ENCODE results near the gene ZNF230. TPM values are rescaled to one million over a fixed set of nuclear protein-coding genes. Genes with fewer than 3 reads are reported as not detected.

ZNF230 gene
- total RNA-seq, 4 donors from 2014 or later, result 2.7 to 7.5 (median 3.5) TPM

DNA sequence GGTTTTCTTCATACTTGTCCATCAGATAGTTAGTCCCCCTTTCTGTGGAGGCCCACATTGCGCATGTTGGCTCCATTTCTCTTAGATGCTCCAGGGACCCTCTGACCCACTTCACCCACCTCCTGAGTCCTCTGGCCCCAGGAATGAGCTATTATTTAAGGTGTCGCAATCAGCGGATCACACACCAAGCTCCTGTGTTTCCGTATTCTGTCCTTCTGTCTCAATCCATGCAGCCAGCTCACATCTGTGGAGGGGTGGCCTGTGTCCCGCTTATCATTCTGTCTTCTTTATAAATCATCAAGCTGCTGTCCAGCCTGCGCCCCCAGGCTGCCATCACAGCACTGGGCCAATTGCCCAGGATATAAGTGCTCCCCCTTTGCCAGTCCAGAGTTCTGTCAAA is 4.7 kb downstream of the ZNF230 start:
- Histone ChIP-seq H3K9me3 (peaks cover 11 to 68% (median 58%) of the 10 kb centered on the region in 4 donors), H3K4me1 (peaks cover 8 to 13% (median 11%) of the 10 kb centered on the region in 4 donors), H3K27ac (replicated peaks in 1 of 4) (no peak overlapping the region), H3K36me3 (peaks cover 54 to 65% (median 59%) of the 10 kb centered on the region in 4 donors), H3K27me3 (no peaks in the 10 kb centered on the region), H3K4me3 (no peak overlapping the region)
- intact Hi-C loops (cut with DNase I), result loop anchor here (10.0 kb wide), 2 partner anchors 47 to 297 kb away; partner anchors contain the start of genes ZNF223 and ZNF235
- peak; percentile 68 for DNase-seq (ENCODE audit: extremely low spot score)
- TF ChIP-seq POLR2AphosphoS5 (IDR thresholded peaks at IDR 0.05), result no peak
- no peak for TF ChIP-seq EP300 (IDR thresholded peaks at IDR 0.05)
- no peak for TF ChIP-seq POLR2A (IDR thresholded peaks at IDR 0.05; ENCODE audit: low read depth)
- TF ChIP-seq, protein P1, sequence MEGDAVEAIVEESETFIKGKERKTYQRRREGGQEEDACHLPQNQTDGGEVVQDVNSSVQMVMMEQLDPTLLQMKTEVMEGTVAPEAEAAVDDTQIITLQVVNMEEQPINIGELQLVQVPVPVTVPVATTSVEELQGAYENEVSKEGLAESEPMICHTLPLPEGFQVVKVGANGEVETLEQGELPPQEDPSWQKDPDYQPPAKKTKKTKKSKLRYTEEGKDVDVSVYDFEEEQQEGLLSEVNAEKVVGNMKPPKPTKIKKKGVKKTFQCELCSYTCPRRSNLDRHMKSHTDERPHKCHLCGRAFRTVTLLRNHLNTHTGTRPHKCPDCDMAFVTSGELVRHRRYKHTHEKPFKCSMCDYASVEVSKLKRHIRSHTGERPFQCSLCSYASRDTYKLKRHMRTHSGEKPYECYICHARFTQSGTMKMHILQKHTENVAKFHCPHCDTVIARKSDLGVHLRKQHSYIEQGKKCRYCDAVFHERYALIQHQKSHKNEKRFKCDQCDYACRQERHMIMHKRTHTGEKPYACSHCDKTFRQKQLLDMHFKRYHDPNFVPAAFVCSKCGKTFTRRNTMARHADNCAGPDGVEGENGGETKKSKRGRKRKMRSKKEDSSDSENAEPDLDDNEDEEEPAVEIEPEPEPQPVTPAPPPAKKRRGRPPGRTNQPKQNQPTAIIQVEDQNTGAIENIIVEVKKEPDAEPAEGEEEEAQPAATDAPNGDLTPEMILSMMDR (IDR thresholded peaks at IDR 0.05), result no peak
- 95% methylated on average over 6 of the region's 6 CpGs for WGBS

DNA sequence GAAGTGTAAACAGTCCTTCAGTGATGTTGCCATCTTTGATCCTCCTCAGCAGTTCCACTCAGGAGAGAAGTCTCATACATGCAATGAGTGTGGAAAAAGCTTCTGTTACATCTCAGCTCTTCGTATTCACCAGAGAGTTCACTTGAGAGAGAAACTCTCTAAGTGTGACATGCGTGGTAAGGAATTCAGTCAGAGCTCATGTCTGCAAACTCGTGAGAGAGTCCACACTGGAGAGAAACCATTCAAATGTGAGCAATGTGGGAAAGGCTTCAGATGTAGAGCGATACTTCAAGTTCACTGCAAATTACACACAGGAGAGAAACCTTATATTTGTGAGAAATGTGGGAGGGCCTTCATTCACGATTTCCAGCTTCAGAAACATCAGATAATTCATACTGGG is 7.7 kb downstream of the ZNF230 start:
- Histone ChIP-seq H3K9me3 (peaks cover 11 to 95% (median 69%) of the 10 kb centered on the region in 4 donors), H3K4me3 (no peak overlapping the region), H3K27ac (replicated peaks in 1 of 4) (no peak overlapping the region), H3K4me1 (no peaks in the 10 kb centered on the region), H3K36me3 (peaks cover 54 to 72% (median 62%) of the 10 kb centered on the region in 4 donors), H3K27me3 (no peaks in the 10 kb centered on the region)
- TF ChIP-seq EP300 (IDR thresholded peaks at IDR 0.05) (no peak), POLR2A (IDR thresholded peaks at IDR 0.05; ENCODE audit: low read depth) (no peak), POLR2AphosphoS5 (IDR thresholded peaks at IDR 0.05) (no peak)
- TF ChIP-seq, protein P1 (IDR thresholded peaks at IDR 0.05), result no peak
- no peak for DNase-seq (ENCODE audit: extremely low spot score)
- WGBS, result 98% methylated on average over 5 of the region's 5 CpGs
- intact Hi-C loops (cut with DNase I), result no loop called here

DNA sequence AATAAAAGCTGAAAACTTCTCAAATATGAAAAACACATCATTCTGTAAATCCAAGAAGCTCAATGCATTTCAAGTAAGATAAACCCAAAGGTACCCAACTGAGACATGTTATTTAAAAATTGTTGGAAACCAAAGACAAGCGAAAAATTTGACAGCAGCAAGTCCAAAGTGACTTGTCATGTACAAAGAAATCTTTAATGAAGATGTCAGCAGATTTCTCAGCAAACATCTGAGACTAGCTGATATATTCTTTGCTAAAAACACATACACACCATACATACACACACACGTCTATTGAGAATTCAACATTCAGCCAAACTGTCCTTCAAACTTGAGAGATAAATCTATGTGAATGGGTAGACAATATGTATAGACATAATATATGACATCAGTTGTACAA is 16.7 kb downstream of the ZNF230 start:
- Histone ChIP-seq H3K4me1 (peaks cover 0 to under 1% (median 0%) of the 10 kb centered on the region in 4 donors), H3K4me3 (no peak overlapping the region), H3K27me3 (no peaks in the 10 kb centered on the region), H3K9me3 (peaks cover 0 to 18% (median 9%) of the 10 kb centered on the region in 4 donors), H3K36me3 (no peaks in the 10 kb centered on the region), H3K27ac (replicated peaks in 1 of 4) (no peak overlapping the region)
- 58% methylated on average over 2 of the region's 2 CpGs for WGBS
- intact Hi-C loops (cut with DNase I), result no loop called here
- TF ChIP-seq POLR2A (IDR thresholded peaks at IDR 0.05; ENCODE audit: low read depth) (no peak), EP300 (IDR thresholded peaks at IDR 0.05) (no peak), POLR2AphosphoS5 (IDR thresholded peaks at IDR 0.05) (no peak)
- TF ChIP-seq, protein P1 (IDR thresholded peaks at IDR 0.05), result no peak
- DNase-seq (ENCODE audit: extremely low spot score), result peak; percentile 12

DNA sequence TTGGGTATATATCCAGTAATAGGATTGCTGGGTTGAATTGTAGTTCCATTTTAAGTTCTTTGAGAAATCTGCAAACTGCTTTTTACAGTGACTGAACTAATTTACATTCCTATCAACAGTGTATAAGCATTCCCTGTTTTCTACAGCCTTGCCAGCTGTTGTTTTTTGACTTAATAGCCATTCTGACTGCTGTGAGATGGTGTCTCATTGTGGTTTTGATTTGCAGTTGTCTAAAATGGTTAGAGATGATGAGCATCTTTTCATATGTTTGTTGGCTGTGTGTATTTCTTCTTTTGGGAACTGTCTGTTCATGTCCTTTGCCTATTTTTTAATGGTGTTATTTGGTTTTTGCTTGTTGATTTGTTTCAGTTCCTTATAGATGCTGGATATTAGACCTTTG is 18.5 kb downstream of the ZNF230 start:
- DNase-seq (ENCODE audit: extremely low spot score), result peak; percentile 12
- Histone ChIP-seq H3K4me1 (peaks cover 6 to 13% (median 12%) of the 10 kb centered on the region in 4 donors), H3K27me3 (no peaks in the 10 kb centered on the region), H3K27ac (replicated peaks in 1 of 4) (no peak overlapping the region), H3K4me3 (no peak overlapping the region), H3K9me3 (peaks cover 0 to 7% (median 4%) of the 10 kb centered on the region in 4 donors), H3K36me3 (peaks cover 0 to 1% (median 0%) of the 10 kb centered on the region in 4 donors)
- intact Hi-C loops (cut with DNase I), result no loop called here
- no peak for TF ChIP-seq EP300 (IDR thresholded peaks at IDR 0.05)
- TF ChIP-seq POLR2A (IDR thresholded peaks at IDR 0.05; ENCODE audit: low read depth), result no peak
- no peak for TF ChIP-seq POLR2AphosphoS5 (IDR thresholded peaks at IDR 0.05)
- TF ChIP-seq, protein P1 (IDR thresholded peaks at IDR 0.05), result no peak

DNA sequence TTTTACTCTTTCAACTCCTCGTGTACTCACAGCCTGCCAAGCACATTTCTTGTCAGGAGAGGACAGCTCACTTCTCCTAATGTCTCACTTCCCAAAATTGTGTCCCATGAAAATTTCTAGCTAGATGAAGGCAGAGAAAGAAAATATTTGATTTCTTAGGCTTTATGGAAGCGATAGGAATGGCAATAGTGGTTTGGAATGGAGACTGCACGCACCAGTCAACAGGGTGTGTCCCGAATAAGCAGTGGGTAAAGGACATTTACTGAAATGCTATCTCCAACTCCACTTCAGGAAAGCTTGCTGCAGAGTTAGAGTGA is 22.1 kb downstream of the ZNF230 start:
- intact Hi-C loops (cut with DNase I), result no loop called here
- WGBS, result 45% methylated on average over 4 of the region's 4 CpGs
- H3K9me3 ChIP-seq, result peaks cover 0 to 33% (median 28%) of the 10 kb centered on the region in 4 donors
- TF ChIP-seq, protein P1 (IDR thresholded peaks at IDR 0.05), result no peak
- TF ChIP-seq EP300 (IDR thresholded peaks at IDR 0.05) (no peak), POLR2AphosphoS5 (IDR thresholded peaks at IDR 0.05) (no peak), POLR2A (IDR thresholded peaks at IDR 0.05; ENCODE audit: low read depth) (no peak)
- H3K27me3 ChIP-seq, result no peaks in the 10 kb centered on the region
- H3K4me3 ChIP-seq, result peak overlapping the region; percentile 73 to 90 (median 79)
- peaks cover 6 to 14% (median 13%) of the 10 kb centered on the region in 4 donors for H3K4me1 ChIP-seq
- peak overlapping the region; percentile 62 to 74 (median 69) for H3K27ac ChIP-seq (replicated peaks in 1 of 4)
- DNase-seq (ENCODE audit: extremely low spot score), result no peak
- H3K36me3 ChIP-seq, result peaks cover 31 to 38% (median 33%) of the 10 kb centered on the region in 4 donors

All from esophagus muscularis mucosa (tissue), 4 donors.